Measurements from ENCODE around the gene CMSS1. TPM values are rescaled to one million over a fixed set of nuclear protein-coding genes. Genes with fewer than 3 reads are reported as not detected.

Gene CMSS1
- total RNA-seq, 1 donor from 2014 or later = 9.7 TPM

GRCh38 chr3:99873269-99874102 is 55.8 kb downstream of the CMSS1 start:
- ATAC-seq = no peak
- no peak for DNase-seq (ENCODE audit: low spot score)

GRCh38 chr3:99874237-99875002 is 56.8 kb downstream of the CMSS1 start:
- ATAC-seq (no peak), DNase-seq (ENCODE audit: low spot score) (no peak)

- peak; percentile 58 for ATAC-seq
- no peak for DNase-seq (ENCODE audit: low spot score)
Observed at GRCh38 chr3:99875581-99875928, 57.9 kb downstream of the CMSS1 start.

- peak; percentile 72 for DNase-seq (ENCODE audit: low spot score)
- ATAC-seq = peak; percentile 98
Observed at GRCh38 chr3:99875929-99876841, 58.5 kb downstream of the CMSS1 start.

- DNase-seq (ENCODE audit: low spot score) (no peak), ATAC-seq (no peak)
Observed at GRCh38 chr3:99877031-99877579, 59.4 kb downstream of the CMSS1 start.

- no peak for DNase-seq (ENCODE audit: low spot score)
- ATAC-seq = no peak
Observed at GRCh38 chr3:99878005-99878404, 60.3 kb downstream of the CMSS1 start.

- DNase-seq (ENCODE audit: low spot score) (no peak), ATAC-seq (no peak)
Observed at GRCh38 chr3:99879275-99879674, 61.6 kb downstream of the CMSS1 start.

GRCh38 chr3:99881121-99881524 is 63.5 kb downstream of the CMSS1 start:
- ATAC-seq (peak; percentile 29), DNase-seq (ENCODE audit: low spot score) (no peak)

- DNase-seq (ENCODE audit: low spot score) (no peak), ATAC-seq (no peak)
Observed at GRCh38 chr3:99882436-99883137, 64.9 kb downstream of the CMSS1 start.

- ATAC-seq = no peak
Observed at GRCh38 chr3:99883138-99883461, 65.4 kb downstream of the CMSS1 start.

GRCh38 chr3:99883693-99884092 is 66.0 kb downstream of the CMSS1 start:
- ATAC-seq (no peak), DNase-seq (ENCODE audit: low spot score) (no peak)

More at GRCh38 chr3:99883138-99883461, 65.4 kb downstream of the CMSS1 start:
- DNase-seq (ENCODE audit: low spot score) = no peak

- no peak for DNase-seq (ENCODE audit: low spot score)
Observed at GRCh38 chr3:99884484-99884883, 66.8 kb downstream of the CMSS1 start.

GRCh38 chr3:99885085-99885484 is 67.4 kb downstream of the CMSS1 start:
- ATAC-seq = no peak
- no peak for DNase-seq (ENCODE audit: low spot score)

More at GRCh38 chr3:99884484-99884883, 66.8 kb downstream of the CMSS1 start:
- no peak for ATAC-seq

- no peak for DNase-seq (ENCODE audit: low spot score)
- no peak for ATAC-seq
Observed at GRCh38 chr3:99885851-99886250, 68.2 kb downstream of the CMSS1 start.

GRCh38 chr3:99891610-99892285 is 74.1 kb downstream of the CMSS1 start:
- no peak for DNase-seq (ENCODE audit: low spot score)
- ATAC-seq = no peak

GRCh38 chr3:99892332-99892731 is 74.7 kb downstream of the CMSS1 start:
- ATAC-seq = no peak
- no peak for DNase-seq (ENCODE audit: low spot score)

- no peak for DNase-seq (ENCODE audit: low spot score)
- no peak for ATAC-seq
Observed at GRCh38 chr3:99895131-99895696, 77.6 kb downstream of the CMSS1 start.

- DNase-seq (ENCODE audit: low spot score) = no peak
- ATAC-seq = peak; percentile 45
Observed at GRCh38 chr3:99895703-99896441, 78.2 kb downstream of the CMSS1 start.

- ATAC-seq = no peak
- no peak for DNase-seq (ENCODE audit: low spot score)
Observed at GRCh38 chr3:99896482-99896881, 78.8 kb downstream of the CMSS1 start.

All from left lobe of liver (tissue), 2 donors.